Measurements from ENCODE around the gene FAM98C. TPM values are rescaled to one million over a fixed set of nuclear protein-coding genes. Genes with fewer than 3 reads are reported as not detected.

The FAM98C gene
- total RNA-seq, 1 donor: 7.8 TPM

DNA sequence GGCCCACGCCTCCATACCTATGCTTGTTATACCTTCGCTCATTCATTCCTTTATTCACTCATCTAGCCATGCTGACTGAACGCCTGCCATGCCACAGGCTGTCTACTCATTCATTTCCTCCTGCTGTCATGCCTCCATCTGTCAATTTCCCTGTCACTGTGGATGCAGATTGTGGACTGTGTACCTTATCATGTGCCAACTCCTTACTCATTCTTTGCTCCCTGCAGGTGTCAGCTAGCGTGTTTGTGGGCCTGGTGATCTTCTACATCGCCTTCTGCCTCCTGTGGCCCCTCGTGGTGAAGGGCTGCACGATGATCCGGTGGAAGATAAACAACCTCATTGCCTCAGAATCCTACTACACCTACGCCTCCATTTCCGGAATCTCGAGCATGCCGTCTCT, 32.6 kb upstream of the FAM98C start:
- H3K4me3 ChIP-seq (ENCODE audit: low read depth, low read length): no peak overlapping the region
- no peak for DNase-seq (ENCODE audit: low read depth)
- no peak for TF ChIP-seq CTCF (IDR thresholded peaks at IDR 0.05; ENCODE audit: insufficient read depth, low read depth, low read length)

GRCh38 chr19:38371081-38371480, 31.8 kb upstream of the FAM98C start:
- no peak overlapping the region for H3K4me3 ChIP-seq (ENCODE audit: low read depth, low read length)
- TF ChIP-seq CTCF (IDR thresholded peaks at IDR 0.05; ENCODE audit: insufficient read depth, low read depth, low read length): no peak
- DNase-seq (ENCODE audit: low read depth): no peak

GRCh38 chr19:38373907-38374331, 29.0 kb upstream of the FAM98C start:
- no peak for TF ChIP-seq CTCF (IDR thresholded peaks at IDR 0.05; ENCODE audit: insufficient read depth, low read depth, low read length)
- H3K4me3 ChIP-seq (ENCODE audit: low read depth, low read length): peak overlapping the region; percentile 94
- no peak for DNase-seq (ENCODE audit: low read depth)

DNA sequence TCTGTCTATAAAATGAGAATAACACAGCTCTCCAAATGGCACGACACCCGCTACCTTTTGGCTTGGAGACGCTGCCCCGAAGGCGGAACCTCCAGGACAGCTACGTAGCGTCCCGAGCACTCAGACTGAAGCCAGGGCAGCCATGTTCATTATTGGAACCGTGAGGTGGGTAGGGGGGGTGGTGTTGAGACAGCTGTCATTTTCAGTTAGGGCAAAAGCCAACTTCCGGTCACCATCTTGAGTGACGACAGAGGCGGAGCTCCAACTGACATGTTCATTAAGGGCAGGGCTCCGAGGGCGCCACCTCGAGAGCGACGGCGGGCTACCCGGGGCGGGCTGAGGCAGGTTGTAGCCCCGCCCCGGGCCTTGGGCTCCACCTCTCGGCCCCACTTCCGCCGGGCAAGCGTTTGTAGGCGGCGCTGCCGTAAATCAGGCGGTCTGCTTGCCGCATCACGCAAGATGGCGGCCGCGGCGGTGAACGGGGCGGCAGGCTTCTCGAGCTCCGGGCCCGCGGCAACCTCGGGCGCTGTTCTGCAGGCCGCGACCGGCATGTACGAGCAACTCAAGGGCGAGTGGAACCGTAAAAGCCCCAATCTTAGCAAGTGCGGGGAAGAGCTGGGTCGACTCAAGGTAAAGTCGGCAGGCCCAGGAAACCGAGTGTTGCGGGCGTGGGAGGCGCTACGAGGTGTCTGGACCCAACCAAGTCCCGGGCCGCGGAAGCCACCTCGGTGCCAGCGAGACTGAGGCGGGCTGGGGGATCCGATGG, 28.4 kb upstream of the FAM98C start, which contains the start of gene PSMD8:
PSMD8 (plus strand) TSS at position 240 of the 766 bp plus-strand sequence; CDS start at position 271, 31 bp downstream.
- peak; percentile 20 for TF ChIP-seq CTCF (IDR thresholded peaks at IDR 0.05; ENCODE audit: insufficient read depth, low read depth, low read length)
- peak; percentile 98 for DNase-seq (ENCODE audit: low read depth)
- H3K4me3 ChIP-seq (ENCODE audit: low read depth, low read length): peak within 1 kb of the TSS; percentile 94

DNA sequence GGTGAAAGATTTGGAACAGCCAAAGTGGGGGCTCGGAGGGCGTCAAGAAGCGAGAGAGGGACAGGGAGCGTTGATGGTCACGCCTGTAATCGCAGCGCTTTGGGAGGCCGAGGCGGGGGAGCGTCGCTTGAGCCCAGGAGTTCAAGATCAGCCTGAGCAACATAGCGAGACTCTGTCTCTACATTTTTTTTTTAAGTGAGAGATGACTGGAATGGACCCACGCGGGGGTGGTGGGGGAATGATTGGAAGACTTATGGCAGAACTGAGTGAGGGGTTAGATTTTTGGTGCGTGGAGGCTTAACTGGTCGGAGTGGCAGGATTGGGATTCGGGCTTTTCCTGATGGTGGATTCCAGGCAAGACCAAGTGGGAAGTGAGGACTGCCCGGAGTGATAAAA, 27.8 kb upstream of the FAM98C start:
- peak overlapping the region; percentile 94 for H3K4me3 ChIP-seq (ENCODE audit: low read depth, low read length)
- no peak for DNase-seq (ENCODE audit: low read depth)
- TF ChIP-seq CTCF (IDR thresholded peaks at IDR 0.05; ENCODE audit: insufficient read depth, low read depth, low read length): no peak

GRCh38 chr19:38375748-38376147, 27.1 kb upstream of the FAM98C start:
- peak; percentile 53 for DNase-seq (ENCODE audit: low read depth)
- TF ChIP-seq CTCF (IDR thresholded peaks at IDR 0.05; ENCODE audit: insufficient read depth, low read depth, low read length): no peak
- peak overlapping the region; percentile 94 for H3K4me3 ChIP-seq (ENCODE audit: low read depth, low read length)

Data from fibroblast of villous mesenchyme (primary cell).